Endothelial cell of umbilical vein (primary cell): ENCODE measurements around the gene CLSTN2. TPM values are rescaled to one million over a fixed set of nuclear protein-coding genes. Genes with fewer than 3 reads are reported as not detected.

Experiments
- BruUV-seq: library from RNA; stranded (reverse); fragments of 400-500 nt; replicated peaks from 2 replicates; lab custom pipeline; 2021; lab: Mats Ljungman, UMichigan
- CTCF ChIA-PET: fragments of 300-600, 350-600 bp; sonication (Branson Sonifier 250); formaldehyde crosslinking; loops from one replicate; lab custom pipeline; 2021; ENCODE audit warnings: antibody characterized with exemption, inconsistent platforms; lab: Charles Lee
- POLR2A ChIA-PET: fragments of 300-600, 350-600 bp; sonication (Branson Sonifier 250); formaldehyde crosslinking; loops from one replicate; lab custom pipeline; 2021; ENCODE audit warnings: antibody characterized with exemption, inconsistent platforms; lab: Charles Lee
- DNase-seq: peaks from one replicate; pipeline ENCODE4 v3.0.0-alpha.2; 2011; ENCODE audit warnings: low read depth, low spot score
- FAIRE-seq: peaks from 2 replicates; lab custom pipeline; 2011; peaks lifted over from hg19 to GRCh38; lab: Jason Lieb, UNC
- H2AFZ ChIP-seq: 2 replicates; pipeline ENCODE4 v1.6.0; 2012; ENCODE audit warnings: low read depth, low read length, control low read depth, inconsistent platforms
- H3K27ac ChIP-seq: 2 replicates; pipeline ENCODE4 v1.5.1; 2011; ENCODE audit warnings: low read depth, mild to moderate bottlenecking, control low read depth, low read length, moderate library complexity; ENCODE audit not compliant: insufficient read depth
- H3K27me3 ChIP-seq, 2 experiments: 2 replicates each; pipeline versions ENCODE4 v1.6.0 to v1.6.1; 2011; ENCODE audit warnings: low read length in 2 of 2, mixed read lengths in 1 of 2; ENCODE audit not compliant: control insufficient read depth in 2 of 2, insufficient read depth in 2 of 2
- H3K36me3 ChIP-seq, 2 experiments: 2 replicates in 1 of 2; 3 replicates in 1 of 2; pipeline ENCODE4 v1.5.1; 2011; ENCODE audit warnings: low read length in 2 of 2, mild to moderate bottlenecking in 1 of 2, moderate library complexity in 1 of 2; ENCODE audit not compliant: control insufficient read depth in 2 of 2, insufficient read depth in 2 of 2; ENCODE audit errors: extremely low read depth in 1 of 2
- H3K4me1 ChIP-seq: 3 replicates; pipeline ENCODE4 v1.5.1; 2011; ENCODE audit warnings: mild to moderate bottlenecking, low read length; ENCODE audit not compliant: control insufficient read depth, insufficient read depth; ENCODE audit errors: extremely low read depth
- H3K4me2 ChIP-seq: 2 replicates; pipeline ENCODE4 v1.6.1; 2011; ENCODE audit warnings: low read length, control low read depth, mixed read lengths; ENCODE audit not compliant: insufficient read depth
- H3K4me3 ChIP-seq, 3 experiments: fragments of 200-600 bp in 1 of 3; sonication (generic), shearing (Covaris generic) in 1 of 3; replicated peaks in 1 of 3; 2 replicates each; pipeline ENCODE4 v1.5.1; 2011 to 2016; ENCODE audit warnings: control low read depth in 3 of 3, low read length in 3 of 3, mild to moderate bottlenecking in 2 of 3, inconsistent platforms in 1 of 3, low read depth in 1 of 3, moderate library complexity in 1 of 3; ENCODE audit not compliant: insufficient read depth in 1 of 3
- H3K79me2 ChIP-seq: 2 replicates; pipeline ENCODE4 v1.6.0; 2012; ENCODE audit warnings: low read length, inconsistent platforms; ENCODE audit not compliant: control insufficient read depth, insufficient read depth
- H3K9ac ChIP-seq: replicated peaks from 2 replicates; pipeline ENCODE3; 2011; ENCODE audit warnings: low read length, control low read depth; ENCODE audit not compliant: insufficient read depth; ENCODE audit errors: extremely low read depth
- H3K9me1 ChIP-seq: replicated peaks from 3 replicates; pipeline ENCODE4 v1.6.0; 2011; ENCODE audit warnings: mild to moderate bottlenecking, low read length; ENCODE audit not compliant: control insufficient read depth, insufficient read depth; ENCODE audit errors: extremely low read depth
- H3K9me3 ChIP-seq: replicated peaks from 2 replicates; pipeline ENCODE4 v1.5.1; 2012; ENCODE audit warnings: low read length, inconsistent platforms; ENCODE audit not compliant: control insufficient read depth, insufficient read depth
- H4K20me1 ChIP-seq: replicated peaks from 2 replicates; pipeline ENCODE3; 2011; ENCODE audit warnings: mild to moderate bottlenecking, low read length; ENCODE audit not compliant: control insufficient read depth, insufficient read depth; ENCODE audit errors: extremely low read depth
- CTCF ChIP-seq, 2 donors: IDR thresholded peaks; 1 replicate in 1 of 2; 2 replicates in 1 of 2; pipeline ENCODE4 v1.5.1; 2011; ENCODE audit warnings: low read length in 2 of 2, mild to moderate bottlenecking in 2 of 2, moderate library complexity in 2 of 2, control low read depth in 1 of 2, inconsistent platforms in 1 of 2, low read depth in 1 of 2; ENCODE audit not compliant: insufficient read depth in 1 of 2; ENCODE audit errors: extremely low read depth in 1 of 2
- EZH2 ChIP-seq: IDR thresholded peaks from 2 replicates; pipeline ENCODE4 v1.6.1; 2012; ENCODE audit warnings: borderline replicate concordance, low read depth, mild to moderate bottlenecking, moderate library complexity, low read length, inconsistent platforms; ENCODE audit not compliant: severe bottlenecking
- FOS ChIP-seq: IDR thresholded peaks from 2 replicates; pipeline ENCODE4 v1.6.1; 2011; ENCODE audit warnings: mild to moderate bottlenecking, low read length, moderate library complexity, borderline replicate concordance; ENCODE audit not compliant: insufficient read depth
- GATA2 ChIP-seq: IDR thresholded peaks from 2 replicates; pipeline ENCODE4 v1.7.0; 2011; ENCODE audit warnings: low read depth, mild to moderate bottlenecking, moderate library complexity, mixed read lengths, low read length; ENCODE audit not compliant: insufficient read length, insufficient read depth
- JUN ChIP-seq: IDR thresholded peaks from 2 replicates; pipeline ENCODE4 v1.6.1; 2011; ENCODE audit warnings: borderline replicate concordance, low read depth; ENCODE audit not compliant: insufficient read length, insufficient read depth
- MAX ChIP-seq: IDR thresholded peaks from 2 replicates; pipeline ENCODE4 v1.6.1; 2011; ENCODE audit not compliant: insufficient read depth, insufficient read length
- MYC ChIP-seq: IDR thresholded peaks from one replicate; pipeline ENCODE4 v1.6.1; 2011; ENCODE audit warnings: mild to moderate bottlenecking, low read depth, low read length
- POLR2A ChIP-seq: IDR thresholded peaks from 2 replicates; pipeline ENCODE4 v1.6.1; 2012; ENCODE audit warnings: low read depth, mild to moderate bottlenecking, control low read depth, low read length
- POLR2AphosphoS5 ChIP-seq: IDR thresholded peaks from 2 replicates; pipeline ENCODE4 v1.6.1; 2012; ENCODE audit warnings: low read depth, mild to moderate bottlenecking, control low read depth, low read length, moderate library complexity; ENCODE audit not compliant: insufficient read depth
- dilution Hi-C: fragments of 300-500 bp; cut with MboI; formaldehyde crosslinking; loops from one replicate; pipeline ENCODE4 v1.15.0; 2019; ENCODE audit warnings: low sequenced_read_pairs; ENCODE audit not compliant: extremely low pct_ligation_motif_present
- intact Hi-C: fragments of 100-400 bp; cut with micrococcal nuclease; formaldehyde crosslinking; loops from one replicate; pipeline ENCODE4 v1.10.0; 2022
- polyA plus RNA-seq, 4 experiments: library from polyadenylated mRNA; depleted of rRNA in 3 of 4; stranded (reverse) in 3 of 4; unstranded in 1 of 4; fragments of >200 nt; gene quantifications; 2 replicates each; pipeline versions ENCODE4 v1.2.1 to v1.2.3, GENCODE V29; 2011 to 2012; ENCODE audit warnings: missing spikeins in 1 of 4
- total RNA-seq: library from RNA; stranded (reverse); gene quantifications from 2 replicates; pipeline ENCODE4 v1.2.3, GENCODE V29; 2021

The CLSTN2 gene
- total and polyA plus RNA-seq, 2 donors (not counting 3 experiments of a cell fraction or from before 2014, with no cell fraction given), result 0.26 to 0.38 TPM

GRCh38 chr3:140469491-140469890 is 534.5 kb downstream of the CLSTN2 start:
- no peak overlapping the region for H2AFZ ChIP-seq
- no peaks in the 10 kb centered on the region for H4K20me1 ChIP-seq
- intact Hi-C loops, result no loop called here
- H3K9me1 ChIP-seq, result no peaks in the 10 kb centered on the region
- dilution Hi-C loops, result no loop called here
- H3K27me3 ChIP-seq, result no peaks in the 10 kb centered on the region
- ChIA-PET POLR2A (no interaction called here), CTCF (no interaction called here)
- no peak for FAIRE-seq
- H3K4me1 ChIP-seq, result no peaks in the 10 kb centered on the region
- no peaks in the 10 kb centered on the region for H3K79me2 ChIP-seq
- TF ChIP-seq FOS (no peak), CTCF (IDR thresholded peaks at IDR 0.05; ENCODE audit: extremely low read depth in 1 of 2, insufficient read depth in 1 of 2, low read depth in 1 of 2, low read length in 2 of 2) (no peak), MYC (no peak), POLR2A (no peak), EZH2 (no peak), GATA2 (no peak), POLR2AphosphoS5 (no peak), MAX (no peak), JUN (no peak)
- H3K27ac ChIP-seq, result no peak overlapping the region
- no TSS peak for BruUV-seq
- no peak for DNase-seq
- H3K9ac ChIP-seq, result no peak overlapping the region
- H3K36me3 ChIP-seq, result no peaks in the 10 kb centered on the region
- H3K4me2 ChIP-seq, result no peak overlapping the region
- H3K4me3 ChIP-seq, result no peak overlapping the region
- no peaks in the 10 kb centered on the region for H3K9me3 ChIP-seq
